ENCODE measurements around the gene TBC1D10A. TPM values are rescaled to one million over a fixed set of nuclear protein-coding genes. Genes with fewer than 3 reads are reported as not detected.

The TBC1D10A gene
- total RNA-seq, 3 donors from 2014 or later, result 29.7 to 41.4 (median 32.2) TPM

DNA sequence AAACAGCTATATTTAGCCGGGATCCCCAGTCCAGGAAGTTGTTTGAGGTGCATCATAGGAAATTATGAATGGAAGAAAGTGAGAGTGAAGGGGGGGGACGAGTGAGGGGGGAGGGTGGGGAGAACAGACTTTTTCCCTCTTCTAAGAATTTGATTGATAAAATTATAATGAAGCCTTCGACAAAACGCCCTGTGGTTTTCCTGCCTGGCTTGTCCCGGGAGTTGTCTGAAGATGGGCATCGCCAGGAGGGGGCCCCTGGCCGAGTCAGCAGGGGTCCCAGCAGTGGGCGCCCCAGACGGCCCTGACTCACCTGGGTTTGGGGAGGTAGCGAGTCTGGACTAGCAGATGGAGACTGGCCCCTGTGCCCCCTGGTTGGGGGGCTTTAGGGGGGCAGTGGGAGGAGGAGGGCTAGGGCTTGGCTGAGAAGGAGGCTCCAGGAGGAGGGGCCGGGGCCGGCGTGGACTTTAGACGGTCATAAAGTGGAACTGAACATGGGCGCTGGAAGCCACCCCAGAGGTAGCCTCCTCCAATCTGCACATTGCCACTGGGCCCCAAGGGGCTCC is 79.8 kb downstream of the TBC1D10A start:
- intact Hi-C loops (cut with DNase I, micrococcal nuclease), result no loop called here
- TF ChIP-seq, protein P1, sequence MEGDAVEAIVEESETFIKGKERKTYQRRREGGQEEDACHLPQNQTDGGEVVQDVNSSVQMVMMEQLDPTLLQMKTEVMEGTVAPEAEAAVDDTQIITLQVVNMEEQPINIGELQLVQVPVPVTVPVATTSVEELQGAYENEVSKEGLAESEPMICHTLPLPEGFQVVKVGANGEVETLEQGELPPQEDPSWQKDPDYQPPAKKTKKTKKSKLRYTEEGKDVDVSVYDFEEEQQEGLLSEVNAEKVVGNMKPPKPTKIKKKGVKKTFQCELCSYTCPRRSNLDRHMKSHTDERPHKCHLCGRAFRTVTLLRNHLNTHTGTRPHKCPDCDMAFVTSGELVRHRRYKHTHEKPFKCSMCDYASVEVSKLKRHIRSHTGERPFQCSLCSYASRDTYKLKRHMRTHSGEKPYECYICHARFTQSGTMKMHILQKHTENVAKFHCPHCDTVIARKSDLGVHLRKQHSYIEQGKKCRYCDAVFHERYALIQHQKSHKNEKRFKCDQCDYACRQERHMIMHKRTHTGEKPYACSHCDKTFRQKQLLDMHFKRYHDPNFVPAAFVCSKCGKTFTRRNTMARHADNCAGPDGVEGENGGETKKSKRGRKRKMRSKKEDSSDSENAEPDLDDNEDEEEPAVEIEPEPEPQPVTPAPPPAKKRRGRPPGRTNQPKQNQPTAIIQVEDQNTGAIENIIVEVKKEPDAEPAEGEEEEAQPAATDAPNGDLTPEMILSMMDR (IDR thresholded peaks at IDR 0.05), result no peak
- H3K4me3 ChIP-seq, result peak overlapping the region; percentile 28
- peaks cover 37% of the 10 kb centered on the region for H3K4me1 ChIP-seq (ENCODE audit: low read depth)
- no peaks in the 10 kb centered on the region for H3K9me3 ChIP-seq
- H3K36me3 ChIP-seq (ENCODE audit: low read depth), result no peaks in the 10 kb centered on the region
- DNase-seq (peak; percentile 84 to 88 (median 86)), ATAC-seq (peak; percentile 74)

DNA sequence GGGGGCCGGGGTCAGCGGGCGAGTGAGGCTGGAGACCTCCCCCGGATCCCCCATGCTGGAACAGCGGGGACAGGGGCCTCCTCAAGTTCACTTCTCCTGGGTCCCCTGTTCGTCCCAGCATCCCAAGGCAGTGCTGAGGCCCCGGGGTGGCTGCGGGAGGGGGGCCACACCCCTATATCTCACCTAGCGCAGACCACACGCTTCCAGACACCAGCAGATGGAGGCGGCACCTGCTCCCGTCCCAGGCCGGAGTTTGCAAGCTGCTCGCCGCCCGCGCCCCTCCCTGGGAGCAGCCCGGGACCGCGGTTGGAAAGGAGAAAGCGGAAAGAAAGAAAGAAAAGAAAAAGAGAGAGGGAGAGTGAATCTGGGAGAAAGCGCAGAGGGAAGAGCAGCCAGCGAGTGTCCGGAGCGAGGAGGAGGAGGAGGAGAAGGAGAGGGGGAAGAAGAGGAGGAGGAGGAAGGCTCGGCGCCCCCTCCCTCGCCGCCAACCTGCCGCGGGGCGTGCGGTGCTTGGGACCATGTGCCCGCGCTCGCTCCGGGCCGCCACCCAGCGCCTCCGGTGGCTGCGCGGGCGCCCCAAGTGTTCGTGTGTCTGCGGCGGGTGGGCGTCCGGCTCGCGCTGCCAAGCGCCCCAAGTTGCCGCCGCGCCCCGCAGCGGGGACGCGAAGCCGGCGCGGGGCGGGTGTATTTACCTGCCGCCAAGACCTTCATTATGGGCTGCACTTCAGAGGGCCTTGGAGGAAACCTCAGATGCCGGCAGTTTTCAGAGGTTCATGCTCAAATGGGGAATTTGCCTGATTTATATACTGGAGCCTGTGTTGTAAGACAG is 80.5 kb downstream of the TBC1D10A start, which contains the start of gene LIF:
Gene LIF (minus strand): TSS at position 775 of the 829 bp plus-strand sequence. CDS start 64 bp downstream, at position 711.
- peak; percentile 52 for ATAC-seq
- peaks cover 34% of the 10 kb centered on the region for H3K4me1 ChIP-seq (ENCODE audit: low read depth)
- H3K36me3 ChIP-seq (ENCODE audit: low read depth), result no peaks in the 10 kb centered on the region
- H3K9me3 ChIP-seq, result no peaks in the 10 kb centered on the region
- TF ChIP-seq, protein P1 (IDR thresholded peaks at IDR 0.05), result no peak
- peak in 2 of 3 donors; percentile 69 to 74 for DNase-seq
- intact Hi-C loops (cut with DNase I, micrococcal nuclease), result no loop called here
- peak within 1 kb of the TSS; percentile 28 for H3K4me3 ChIP-seq

DNA sequence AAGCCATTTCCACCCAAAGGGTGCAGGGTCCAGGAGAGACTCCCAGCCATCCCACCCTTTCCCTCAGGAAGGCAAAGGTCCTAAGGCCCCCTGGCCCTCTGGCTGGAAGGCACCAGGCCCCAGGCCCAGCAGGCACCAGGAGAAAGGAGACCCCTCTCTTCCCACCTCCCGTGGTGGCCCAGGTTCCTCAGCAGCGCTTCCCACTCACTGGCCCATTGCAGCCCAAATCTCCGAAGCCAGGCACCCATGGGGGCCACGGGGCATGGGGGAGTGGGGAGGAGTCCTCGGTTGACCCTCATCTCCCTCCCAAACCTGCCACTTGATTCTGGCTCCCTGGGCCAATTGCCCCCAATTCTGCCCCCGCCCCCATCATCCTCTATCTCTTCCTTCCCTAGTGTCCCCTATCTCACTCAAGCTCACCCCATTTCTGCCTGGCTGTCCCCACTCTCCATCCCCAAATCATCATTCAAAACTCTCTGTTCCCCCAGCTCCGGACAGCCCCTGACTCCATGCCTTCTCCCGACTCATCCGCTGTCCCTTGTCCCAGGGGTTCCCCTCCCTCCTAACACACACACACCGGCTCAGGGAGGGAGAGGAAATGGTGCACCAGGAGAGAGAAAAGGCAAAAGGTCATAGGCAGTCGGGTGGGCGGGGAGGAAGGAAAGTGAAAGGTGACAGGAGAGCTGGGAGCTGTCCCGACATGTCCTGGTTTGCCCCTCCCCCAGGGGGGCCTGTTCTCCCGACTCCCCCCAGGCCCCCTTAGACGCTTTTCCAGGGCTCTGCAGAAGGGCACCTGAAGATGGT is 81.4 kb downstream of the TBC1D10A start:
- intact Hi-C loops (cut with DNase I, micrococcal nuclease), result no loop called here
- peak overlapping the region; percentile 28 for H3K4me3 ChIP-seq
- TF ChIP-seq, protein P1 (IDR thresholded peaks at IDR 0.05), result no peak
- no peaks in the 10 kb centered on the region for H3K36me3 ChIP-seq (ENCODE audit: low read depth)
- DNase-seq, result peak; percentile 61 to 78 (median 76)
- H3K9me3 ChIP-seq, result no peaks in the 10 kb centered on the region
- peak; percentile 52 for ATAC-seq
- H3K4me1 ChIP-seq (ENCODE audit: low read depth), result peaks cover 34% of the 10 kb centered on the region

DNA sequence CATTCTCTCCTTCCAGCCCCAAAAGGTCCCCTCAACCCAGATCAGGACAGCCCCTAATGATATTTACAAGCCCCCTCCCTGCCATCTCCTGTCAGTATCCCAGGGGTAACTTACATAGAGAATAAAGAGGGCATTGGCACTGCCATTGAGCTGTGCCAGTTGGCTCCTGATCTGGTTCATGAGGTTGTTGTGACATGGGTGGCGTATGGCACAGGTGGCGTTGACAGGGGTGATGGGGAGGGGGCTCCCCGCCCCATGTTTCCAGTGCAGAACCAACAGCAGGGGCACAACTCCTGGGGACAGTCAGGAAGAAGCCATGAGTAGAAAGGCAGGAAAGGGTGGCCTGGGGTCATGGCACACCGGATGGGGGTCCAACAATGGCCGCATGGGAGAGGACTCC is 82.1 kb downstream of the TBC1D10A start:
- H3K9me3 ChIP-seq, result no peaks in the 10 kb centered on the region
- intact Hi-C loops (cut with DNase I, micrococcal nuclease), result no loop called here
- no peaks in the 10 kb centered on the region for H3K36me3 ChIP-seq (ENCODE audit: low read depth)
- H3K4me1 ChIP-seq (ENCODE audit: low read depth), result peaks cover 34% of the 10 kb centered on the region
- DNase-seq, result no peak
- TF ChIP-seq, protein P1 (IDR thresholded peaks at IDR 0.05), result no peak
- no peak overlapping the region for H3K4me3 ChIP-seq
- no peak for ATAC-seq

DNA sequence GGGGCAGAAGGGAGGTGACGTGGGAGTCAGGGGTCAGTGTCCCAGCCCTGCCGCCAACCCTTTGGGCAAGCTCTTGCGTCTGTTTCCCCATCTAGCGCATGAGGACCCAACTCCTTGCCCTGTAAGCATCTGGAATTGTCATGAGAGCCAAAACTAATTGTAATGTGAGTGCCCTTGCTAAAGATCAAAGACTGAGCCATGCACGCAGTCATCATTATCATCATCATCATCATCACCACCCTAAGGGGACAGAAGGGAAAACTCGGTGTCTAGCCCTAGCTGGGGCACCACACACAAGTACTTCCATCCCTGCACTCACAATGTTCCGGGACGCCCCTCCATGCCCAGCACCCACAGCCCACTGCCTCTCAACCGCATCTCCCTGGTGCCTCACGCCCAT is 82.7 kb downstream of the TBC1D10A start:
- ATAC-seq (no peak), DNase-seq (no peak)
- TF ChIP-seq, protein P1 (IDR thresholded peaks at IDR 0.05), result no peak
- peaks cover 30% of the 10 kb centered on the region for H3K4me1 ChIP-seq (ENCODE audit: low read depth)
- no peaks in the 10 kb centered on the region for H3K36me3 ChIP-seq (ENCODE audit: low read depth)
- intact Hi-C loops (cut with DNase I, micrococcal nuclease), result no loop called here
- no peak overlapping the region for H3K4me3 ChIP-seq
- H3K9me3 ChIP-seq, result no peaks in the 10 kb centered on the region
